SHP77 (cell line): Measurements from ENCODE around the gene RND2.
"Not testable (repeated sequence)": the region's sequence is repeated elsewhere in the genome, so short reads cannot be mapped to it uniquely, and the experiment has no call there.

Source experiments
- DNase-seq, 2 experiments: peaks; one replicate each; lab custom pipeline; 2025; lab: John Stamatoyannopoulos, UW

The RND2 gene

GRCh38 chr17:43027091-43028032 lies 2.3 kb downstream of the RND2 start:
- DNase-seq, result no peak

GRCh38 chr17:43028221-43028861 lies 3.3 kb downstream of the RND2 start:
- DNase-seq, result no peak

GRCh38 chr17:43030137-43030767 lies 5.2 kb downstream of the RND2 start:
- DNase-seq, result no peak

- no peak for DNase-seq
Observed at GRCh38 chr17:43031666-43032065, 6.6 kb downstream of the RND2 start.

GRCh38 chr17:43033948-43034881 lies 9.2 kb downstream of the RND2 start:
- no peak for DNase-seq

GRCh38 chr17:43034894-43035293 lies 9.9 kb downstream of the RND2 start:
- no peak for DNase-seq

- no peak for DNase-seq
Observed at GRCh38 chr17:43039646-43040045, 14.6 kb downstream of the RND2 start.

GRCh38 chr17:43040655-43041054 lies 15.6 kb downstream of the RND2 start:
- DNase-seq, result no peak

GRCh38 chr17:43042025-43042628 lies 17.1 kb downstream of the RND2 start:
- DNase-seq, result no peak

- no peak for DNase-seq
Observed at GRCh38 chr17:43043307-43043706, 18.3 kb downstream of the RND2 start.

GRCh38 chr17:43044024-43044423 lies 19.0 kb downstream of the RND2 start:
- DNase-seq, result no peak

GRCh38 chr17:43051969-43052368 lies 26.9 kb downstream of the RND2 start:
- DNase-seq, result no peak

- DNase-seq, result not testable (repeated sequence)
Observed at GRCh38 chr17:43053008-43053407, 28.0 kb downstream of the RND2 start.

- DNase-seq, result no peak
Observed at GRCh38 chr17:43056051-43056450, 31.0 kb downstream of the RND2 start.

- DNase-seq, result no peak
Observed at GRCh38 chr17:43062984-43063638, 38.1 kb downstream of the RND2 start.

- no peak for DNase-seq
Observed at GRCh38 chr17:43068570-43069367, 43.7 kb downstream of the RND2 start.

- no peak for DNase-seq
Observed at GRCh38 chr17:43069368-43069898, 44.4 kb downstream of the RND2 start.

GRCh38 chr17:43070257-43070656 lies 45.2 kb downstream of the RND2 start:
- DNase-seq, result no peak

GRCh38 chr17:43070872-43071271 lies 45.8 kb downstream of the RND2 start:
- DNase-seq, result no peak

GRCh38 chr17:43074869-43075268 lies 49.8 kb downstream of the RND2 start:
- DNase-seq, result no peak
